ENCODE data around the gene CD52. TPM values are rescaled to one million over a fixed set of nuclear protein-coding genes. Genes with fewer than 3 reads are reported as not detected.
A peak's percentile ranks its signal among the peaks of the same experiment; 100 is the strongest.

The CD52 gene
- total and polyA plus RNA-seq, 2 donors (not counting 3 experiments of a cell fraction or from before 2014, with no cell fraction given) = not detected

DNA sequence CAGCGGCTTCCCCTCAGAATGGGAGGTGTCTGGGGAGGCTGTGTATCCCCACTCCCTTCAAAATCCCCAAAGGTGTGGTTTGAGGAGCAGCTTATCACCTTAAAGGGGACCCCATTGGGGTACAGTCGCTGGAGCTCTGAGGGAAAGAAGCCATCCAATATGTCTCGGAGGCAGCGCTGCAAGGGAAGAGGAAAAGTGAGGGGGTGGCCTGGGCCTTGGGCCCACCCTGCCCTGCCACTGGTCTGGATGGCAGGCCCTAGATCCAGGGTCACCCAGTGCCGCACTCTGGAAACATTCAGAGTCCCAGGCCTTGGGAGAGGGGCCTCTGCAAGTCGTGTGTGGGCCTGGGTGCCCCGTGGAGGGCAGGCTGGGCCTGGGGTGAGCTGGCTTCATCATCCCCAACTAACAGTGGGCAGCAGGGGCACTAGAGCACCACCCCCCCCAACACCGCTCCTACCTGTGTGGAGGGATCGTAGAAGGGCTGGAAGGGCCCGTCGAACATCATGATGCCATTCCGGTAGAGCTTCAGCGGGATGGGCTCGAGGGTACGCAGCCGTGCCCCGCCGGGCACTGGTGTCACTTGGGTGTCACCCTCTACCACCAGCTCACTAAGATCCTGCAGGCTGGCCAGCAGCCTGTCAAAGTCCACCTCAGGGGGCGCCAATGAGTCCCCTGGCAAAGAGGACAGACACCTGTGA is 32.2 kb upstream of the CD52 start:
- H3K79me2 ChIP-seq (ENCODE audit: control insufficient read depth, insufficient read depth, low read length) = peaks cover 19% of the 10 kb centered on the region
- no peaks in the 10 kb centered on the region for H4K20me1 ChIP-seq (replicated peaks; ENCODE audit: control insufficient read depth, extremely low read depth, insufficient read depth, low read length)
- no peak overlapping the region for H2AFZ ChIP-seq (ENCODE audit: low read depth, low read length)
- peaks cover 0 to 8% of the 10 kb centered on the region in 2 experiments for H3K36me3 ChIP-seq (ENCODE audit: control insufficient read depth in 2 of 2, extremely low read depth in 1 of 2, insufficient read depth in 2 of 2, low read length in 2 of 2)
- intact Hi-C loops (cut with micrococcal nuclease) = loop anchor here (1.0 to 2.0 kb wide), 3 partner anchors 36 to 132 kb away; no protein-coding TSS in a partner anchor
- POLR2A ChIA-PET = interaction anchor here (0.8 kb wide), 1 partner anchor 51 kb away, joined by 3 read pairs; the partner anchor contains the start of gene CEP85
- H3K4me3 ChIP-seq (replicated peaks in 1 of 3; ENCODE audit: insufficient read depth in 1 of 3, low read depth in 1 of 3, low read length in 3 of 3) = no peak overlapping the region
- no peak overlapping the region for H3K4me2 ChIP-seq (ENCODE audit: insufficient read depth, low read length)
- DNase-seq (ENCODE audit: low read depth, low spot score) = no peak
- TF ChIP-seq JUN (IDR thresholded peaks at IDR 0.05; ENCODE audit: borderline replicate concordance, insufficient read depth, insufficient read length, low read depth) = no peak
- TF ChIP-seq, protein P1, sequence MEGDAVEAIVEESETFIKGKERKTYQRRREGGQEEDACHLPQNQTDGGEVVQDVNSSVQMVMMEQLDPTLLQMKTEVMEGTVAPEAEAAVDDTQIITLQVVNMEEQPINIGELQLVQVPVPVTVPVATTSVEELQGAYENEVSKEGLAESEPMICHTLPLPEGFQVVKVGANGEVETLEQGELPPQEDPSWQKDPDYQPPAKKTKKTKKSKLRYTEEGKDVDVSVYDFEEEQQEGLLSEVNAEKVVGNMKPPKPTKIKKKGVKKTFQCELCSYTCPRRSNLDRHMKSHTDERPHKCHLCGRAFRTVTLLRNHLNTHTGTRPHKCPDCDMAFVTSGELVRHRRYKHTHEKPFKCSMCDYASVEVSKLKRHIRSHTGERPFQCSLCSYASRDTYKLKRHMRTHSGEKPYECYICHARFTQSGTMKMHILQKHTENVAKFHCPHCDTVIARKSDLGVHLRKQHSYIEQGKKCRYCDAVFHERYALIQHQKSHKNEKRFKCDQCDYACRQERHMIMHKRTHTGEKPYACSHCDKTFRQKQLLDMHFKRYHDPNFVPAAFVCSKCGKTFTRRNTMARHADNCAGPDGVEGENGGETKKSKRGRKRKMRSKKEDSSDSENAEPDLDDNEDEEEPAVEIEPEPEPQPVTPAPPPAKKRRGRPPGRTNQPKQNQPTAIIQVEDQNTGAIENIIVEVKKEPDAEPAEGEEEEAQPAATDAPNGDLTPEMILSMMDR (IDR thresholded peaks at IDR 0.05; ENCODE audit: extremely low read depth in 1 of 2, insufficient read depth in 1 of 2, low read depth in 1 of 2, low read length in 2 of 2) = peak; percentile 41 to 63
- TF ChIP-seq POLR2A (IDR thresholded peaks at IDR 0.05; ENCODE audit: low read depth, low read length) = peak; percentile 39
- H3K9me1 ChIP-seq (replicated peaks; ENCODE audit: control insufficient read depth, extremely low read depth, insufficient read depth, low read length) = no peaks in the 10 kb centered on the region
- no TSS peak for BruUV-seq (replicated peaks)
- CTCF ChIA-PET = interaction anchor here (0.6 to 4.3 kb wide), 21 partner anchors 9 to 250 kb away, joined by 3 to 120 read pairs (median 5); partner anchors contain the start of genes CD52, CEP85, DHDDS and ZNF593
- dilution Hi-C loops (cut with MboI; ENCODE audit: extremely low pct_ligation_motif_present, low sequenced_read_pairs) = no loop called here
- no peak overlapping the region for H3K27ac ChIP-seq (ENCODE audit: insufficient read depth, low read depth, low read length)
- FAIRE-seq = no peak
- H3K9ac ChIP-seq (replicated peaks; ENCODE audit: extremely low read depth, insufficient read depth, low read length) = no peak overlapping the region
- H3K9me3 ChIP-seq (replicated peaks; ENCODE audit: control insufficient read depth, insufficient read depth, low read length) = no peaks in the 10 kb centered on the region
- no peaks in the 10 kb centered on the region for H3K27me3 ChIP-seq (ENCODE audit: control insufficient read depth in 2 of 2, insufficient read depth in 2 of 2, low read length in 2 of 2)
- peaks cover 26% of the 10 kb centered on the region for H3K4me1 ChIP-seq (ENCODE audit: control insufficient read depth, extremely low read depth, insufficient read depth, low read length)

DNA sequence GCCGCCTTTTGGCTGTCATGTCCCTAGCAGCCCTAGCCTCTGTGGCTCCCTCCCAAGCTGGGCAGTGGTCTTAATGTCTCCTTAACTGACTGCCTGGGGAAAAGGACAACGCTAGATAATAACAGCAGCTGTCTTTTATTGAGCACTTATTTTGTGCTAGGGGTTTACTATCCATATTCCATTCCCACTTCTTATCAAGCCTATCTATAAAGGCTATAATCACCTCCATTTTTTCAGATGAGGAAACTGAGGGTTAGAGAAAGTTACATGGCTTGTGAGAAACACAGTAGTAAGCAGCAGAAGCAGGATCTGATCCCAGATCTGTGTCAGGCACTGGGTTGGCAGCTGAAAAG is 31.7 kb upstream of the CD52 start:
- H3K36me3 ChIP-seq (ENCODE audit: control insufficient read depth in 2 of 2, extremely low read depth in 1 of 2, insufficient read depth in 2 of 2, low read length in 2 of 2) = peaks cover 0 to 6% of the 10 kb centered on the region in 2 experiments
- no peaks in the 10 kb centered on the region for H4K20me1 ChIP-seq (replicated peaks; ENCODE audit: control insufficient read depth, extremely low read depth, insufficient read depth, low read length)
- intact Hi-C loops (cut with micrococcal nuclease) = no loop called here
- TF ChIP-seq POLR2A (IDR thresholded peaks at IDR 0.05; ENCODE audit: low read depth, low read length) = peak; percentile 34
- TF ChIP-seq EZH2 (IDR thresholded peaks at IDR 0.05; ENCODE audit: borderline replicate concordance, low read depth, low read length, severe bottlenecking) = no peak
- dilution Hi-C loops (cut with MboI; ENCODE audit: extremely low pct_ligation_motif_present, low sequenced_read_pairs) = no loop called here
- H3K4me2 ChIP-seq (ENCODE audit: insufficient read depth, low read length) = no peak overlapping the region
- FAIRE-seq (no peak), DNase-seq (ENCODE audit: low read depth, low spot score) (no peak)
- H3K4me1 ChIP-seq (ENCODE audit: control insufficient read depth, extremely low read depth, insufficient read depth, low read length) = peaks cover 24% of the 10 kb centered on the region
- no peaks in the 10 kb centered on the region for H3K27me3 ChIP-seq (ENCODE audit: control insufficient read depth in 2 of 2, insufficient read depth in 2 of 2, low read length in 2 of 2)
- ChIA-PET CTCF (interaction anchor here (0.6 to 4.3 kb wide), 15 partner anchors 9 to 250 kb away, joined by 3 to 120 read pairs (median 12); partner anchors contain the start of genes CD52, CEP85, DHDDS and ZNF593), POLR2A (interaction anchor here (0.8 kb wide), 1 partner anchor 52 kb away, joined by 3 read pairs; the partner anchor contains the start of gene CEP85)
- H3K4me3 ChIP-seq (replicated peaks in 1 of 3; ENCODE audit: insufficient read depth in 1 of 3, low read depth in 1 of 3, low read length in 3 of 3) = no peak overlapping the region
- no peaks in the 10 kb centered on the region for H3K9me3 ChIP-seq (replicated peaks; ENCODE audit: control insufficient read depth, insufficient read depth, low read length)
- H2AFZ ChIP-seq (ENCODE audit: low read depth, low read length) = no peak overlapping the region
- no peaks in the 10 kb centered on the region for H3K9me1 ChIP-seq (replicated peaks; ENCODE audit: control insufficient read depth, extremely low read depth, insufficient read depth, low read length)
- H3K9ac ChIP-seq (replicated peaks; ENCODE audit: extremely low read depth, insufficient read depth, low read length) = no peak overlapping the region
- H3K27ac ChIP-seq (ENCODE audit: insufficient read depth, low read depth, low read length) = no peak overlapping the region
- peaks cover 14% of the 10 kb centered on the region for H3K79me2 ChIP-seq (ENCODE audit: control insufficient read depth, insufficient read depth, low read length)
- BruUV-seq (replicated peaks) = no TSS peak
